ENCODE data around the gene HILPDA.

Gene HILPDA

GRCh38 chr7:128421384-128421783 is 34.3 kb upstream of the HILPDA start:
- no peak overlapping the region for H3K27ac ChIP-seq (ENCODE audit: low read depth, low read length)
- H3K4me2 ChIP-seq (ENCODE audit: low read length), result no peak overlapping the region
- no peak for DNase-seq
- no peak overlapping the region for H3K14ac ChIP-seq (ENCODE audit: low read length)
- H3K79me1 ChIP-seq (ENCODE audit: low read length), result no peaks in the 10 kb centered on the region
- no peaks in the 10 kb centered on the region for H3K4me1 ChIP-seq (ENCODE audit: control insufficient read depth in 1 of 2, insufficient read depth in 2 of 2, low read length in 2 of 2)
- H4K91ac ChIP-seq (ENCODE audit: low read depth, low read length), result no peak overlapping the region
- no peaks in the 10 kb centered on the region for H3K79me2 ChIP-seq (ENCODE audit: control insufficient read depth, insufficient read depth, low read length, poor library complexity)
- WGBS (ENCODE audit: extremely low coverage, insufficient coverage, insufficient read length), result no CpG with 5 or more reads among the region's 1 CpG
- H4K12ac ChIP-seq (ENCODE audit: low read depth, low read length), result no peak overlapping the region
- H3K4me3 ChIP-seq (ENCODE audit: low read depth, low read length), result no peak overlapping the region
- no peak overlapping the region for H2AK5ac ChIP-seq (ENCODE audit: low read length)
- no peaks in the 10 kb centered on the region for H3K36me3 ChIP-seq (ENCODE audit: control insufficient read depth in 1 of 2, insufficient read depth in 2 of 2, low read length in 2 of 2)
- peaks cover 1% of the 10 kb centered on the region for H3K9me3 ChIP-seq (ENCODE audit: insufficient read depth, low read depth, low read length)
- H3K9ac ChIP-seq (ENCODE audit: low read length), result no peak overlapping the region
- no peak overlapping the region for H2BK12ac ChIP-seq (ENCODE audit: low read length)
- H3K23ac ChIP-seq (ENCODE audit: low read length), result no peak overlapping the region
- H2BK120ac ChIP-seq (ENCODE audit: insufficient read depth, low read length, poor library complexity), result no peak overlapping the region
- no peak overlapping the region for H3K4ac ChIP-seq (ENCODE audit: low read depth, low read length)
- no peak overlapping the region for H4K8ac ChIP-seq (ENCODE audit: low read depth, low read length)
- H3K27me3 ChIP-seq (ENCODE audit: insufficient read depth, low read length), result no peaks in the 10 kb centered on the region
- no peak overlapping the region for H3K18ac ChIP-seq (ENCODE audit: low read length)
- no peak overlapping the region for H2BK5ac ChIP-seq (ENCODE audit: low read depth, low read length, poor library complexity)
- no peak overlapping the region for H2AFZ ChIP-seq (ENCODE audit: insufficient read depth, low read length, poor library complexity)

GRCh38 chr7:128422037-128422436 is 33.6 kb upstream of the HILPDA start:
- Histone ChIP-seq H3K27ac (ENCODE audit: low read depth, low read length) (no peak overlapping the region), H3K79me1 (ENCODE audit: low read length) (no peaks in the 10 kb centered on the region)
- no CpG with 5 or more reads among the region's 1 CpG for WGBS (ENCODE audit: extremely low coverage, insufficient coverage, insufficient read length)

GRCh38 chr7:128422842-128423241 is 32.8 kb upstream of the HILPDA start:
- H3K79me2 ChIP-seq (ENCODE audit: control insufficient read depth, insufficient read depth, low read length, poor library complexity), result no peaks in the 10 kb centered on the region
- H3K27ac ChIP-seq (ENCODE audit: low read depth, low read length), result no peak overlapping the region
- no peak overlapping the region for H2BK12ac ChIP-seq (ENCODE audit: low read length)
- peaks cover 1% of the 10 kb centered on the region for H3K9me3 ChIP-seq (ENCODE audit: insufficient read depth, low read depth, low read length)
- H4K91ac ChIP-seq (ENCODE audit: low read depth, low read length), result no peak overlapping the region
- no peaks in the 10 kb centered on the region for H3K79me1 ChIP-seq (ENCODE audit: low read length)
- no peaks in the 10 kb centered on the region for H3K36me3 ChIP-seq (ENCODE audit: control insufficient read depth in 1 of 2, insufficient read depth in 2 of 2, low read length in 2 of 2)
- no peaks in the 10 kb centered on the region for H3K27me3 ChIP-seq (ENCODE audit: insufficient read depth, low read length)
- H3K9ac ChIP-seq (ENCODE audit: low read length), result no peak overlapping the region
- no peak overlapping the region for H3K4ac ChIP-seq (ENCODE audit: low read depth, low read length)
- no peak overlapping the region for H4K12ac ChIP-seq (ENCODE audit: low read depth, low read length)
- H2AFZ ChIP-seq (ENCODE audit: insufficient read depth, low read length, poor library complexity), result no peak overlapping the region
- H3K23ac ChIP-seq (ENCODE audit: low read length), result no peak overlapping the region
- H2BK5ac ChIP-seq (ENCODE audit: low read depth, low read length, poor library complexity), result no peak overlapping the region
- H2BK120ac ChIP-seq (ENCODE audit: insufficient read depth, low read length, poor library complexity), result no peak overlapping the region
- no CpG with 5 or more reads among the region's 3 CpGs for WGBS (ENCODE audit: extremely low coverage, insufficient coverage, insufficient read length)
- no peak overlapping the region for H3K14ac ChIP-seq (ENCODE audit: low read length)
- no peak overlapping the region for H4K8ac ChIP-seq (ENCODE audit: low read depth, low read length)
- no peak overlapping the region for H3K18ac ChIP-seq (ENCODE audit: low read length)
- no peak for DNase-seq
- no peak overlapping the region for H2AK5ac ChIP-seq (ENCODE audit: low read length)
- no peaks in the 10 kb centered on the region for H3K4me1 ChIP-seq (ENCODE audit: control insufficient read depth in 1 of 2, insufficient read depth in 2 of 2, low read length in 2 of 2)
- no peak overlapping the region for H3K4me2 ChIP-seq (ENCODE audit: low read length)
- no peak overlapping the region for H3K4me3 ChIP-seq (ENCODE audit: low read depth, low read length)

More at GRCh38 chr7:128422037-128422436, 33.6 kb upstream of the HILPDA start:
- no peak overlapping the region for H3K23ac ChIP-seq (ENCODE audit: low read length)
- no peak overlapping the region for H3K18ac ChIP-seq (ENCODE audit: low read length)
- no peak overlapping the region for H2BK120ac ChIP-seq (ENCODE audit: insufficient read depth, low read length, poor library complexity)
- no peak overlapping the region for H4K8ac ChIP-seq (ENCODE audit: low read depth, low read length)
- no peak overlapping the region for H4K91ac ChIP-seq (ENCODE audit: low read depth, low read length)
- H3K27me3 ChIP-seq (ENCODE audit: insufficient read depth, low read length), result no peaks in the 10 kb centered on the region
- peaks cover 1% of the 10 kb centered on the region for H3K9me3 ChIP-seq (ENCODE audit: insufficient read depth, low read depth, low read length)
- H2AFZ ChIP-seq (ENCODE audit: insufficient read depth, low read length, poor library complexity), result no peak overlapping the region
- H2AK5ac ChIP-seq (ENCODE audit: low read length), result no peak overlapping the region
- H4K12ac ChIP-seq (ENCODE audit: low read depth, low read length), result no peak overlapping the region
- no peak overlapping the region for H3K4me2 ChIP-seq (ENCODE audit: low read length)
- no peak overlapping the region for H2BK12ac ChIP-seq (ENCODE audit: low read length)
- no peak overlapping the region for H3K9ac ChIP-seq (ENCODE audit: low read length)
- no peak overlapping the region for H2BK5ac ChIP-seq (ENCODE audit: low read depth, low read length, poor library complexity)
- no peak overlapping the region for H3K14ac ChIP-seq (ENCODE audit: low read length)
- H3K4me3 ChIP-seq (ENCODE audit: low read depth, low read length), result peak overlapping the region; percentile 59
- H3K36me3 ChIP-seq (ENCODE audit: control insufficient read depth in 1 of 2, insufficient read depth in 2 of 2, low read length in 2 of 2), result no peaks in the 10 kb centered on the region
- no peak for DNase-seq
- H3K4ac ChIP-seq (ENCODE audit: low read depth, low read length), result no peak overlapping the region
- no peaks in the 10 kb centered on the region for H3K4me1 ChIP-seq (ENCODE audit: control insufficient read depth in 1 of 2, insufficient read depth in 2 of 2, low read length in 2 of 2)
- H3K79me2 ChIP-seq (ENCODE audit: control insufficient read depth, insufficient read depth, low read length, poor library complexity), result no peaks in the 10 kb centered on the region

- Histone ChIP-seq H3K36me3 (ENCODE audit: control insufficient read depth in 1 of 2, insufficient read depth in 2 of 2, low read length in 2 of 2) (no peaks in the 10 kb centered on the region), H3K14ac (ENCODE audit: low read length) (no peak overlapping the region), H3K4me1 (ENCODE audit: control insufficient read depth in 1 of 2, insufficient read depth in 2 of 2, low read length in 2 of 2) (no peaks in the 10 kb centered on the region), H3K27ac (ENCODE audit: low read depth, low read length) (no peak overlapping the region), H3K4ac (ENCODE audit: low read depth, low read length) (no peak overlapping the region), H3K4me2 (ENCODE audit: low read length) (no peak overlapping the region), H3K18ac (ENCODE audit: low read length) (no peak overlapping the region), H3K4me3 (ENCODE audit: low read depth, low read length) (no peak overlapping the region), H3K79me1 (ENCODE audit: low read length) (no peaks in the 10 kb centered on the region), H3K79me2 (ENCODE audit: control insufficient read depth, insufficient read depth, low read length, poor library complexity) (no peaks in the 10 kb centered on the region), H3K9me3 (ENCODE audit: insufficient read depth, low read depth, low read length) (peaks cover 1% of the 10 kb centered on the region), H2BK120ac (ENCODE audit: insufficient read depth, low read length, poor library complexity) (no peak overlapping the region), H2AFZ (ENCODE audit: insufficient read depth, low read length, poor library complexity) (no peak overlapping the region), H4K12ac (ENCODE audit: low read depth, low read length) (no peak overlapping the region), H3K9ac (ENCODE audit: low read length) (no peak overlapping the region), H4K91ac (ENCODE audit: low read depth, low read length) (no peak overlapping the region), H2BK5ac (ENCODE audit: low read depth, low read length, poor library complexity) (no peak overlapping the region), H2BK12ac (ENCODE audit: low read length) (no peak overlapping the region), H2AK5ac (ENCODE audit: low read length) (no peak overlapping the region), H3K27me3 (ENCODE audit: insufficient read depth, low read length) (no peaks in the 10 kb centered on the region), H3K23ac (ENCODE audit: low read length) (no peak overlapping the region), H4K8ac (ENCODE audit: low read depth, low read length) (no peak overlapping the region)
- DNase-seq, result no peak
- WGBS (ENCODE audit: extremely low coverage, insufficient coverage, insufficient read length), result no CpG with 5 or more reads among the region's 1 CpG
These were observed 30.9 kb upstream of the HILPDA start for GRCh38 chr7:128424686-128425275.

All from trophoblast cell (in vitro differentiated cells and primary cell).